Osteoblast (primary cell): Measurements from ENCODE around the gene FBLN1. TPM values are rescaled to one million over a fixed set of nuclear protein-coding genes. Genes with fewer than 3 reads are reported as not detected.
A peak's percentile ranks its signal among the peaks of the same experiment; 100 is the strongest.

Experiments used
- DNase-seq: peaks from one replicate; pipeline ENCODE4 v3.0.0; 2011; ENCODE audit warnings: low spot score, mixed read lengths; ENCODE audit not compliant: insufficient read length; ENCODE audit errors: missing footprints
- H2AFZ ChIP-seq: 2 replicates; pipeline ENCODE4 v1.6.0; 2011; ENCODE audit warnings: mild to moderate bottlenecking, low read length
- H3K27ac ChIP-seq: 2 replicates; pipeline ENCODE4 v1.5.1; 2011; ENCODE audit warnings: mild to moderate bottlenecking, low read depth, low read length, moderate library complexity
- H3K27me3 ChIP-seq: 2 replicates; pipeline ENCODE4 v1.6.0; 2012; ENCODE audit warnings: mild to moderate bottlenecking, control low read depth, inconsistent platforms, low read length, moderate library complexity; ENCODE audit not compliant: insufficient read depth
- H3K36me3 ChIP-seq: 2 replicates; pipeline ENCODE4 v1.5.1; 2011; ENCODE audit warnings: mild to moderate bottlenecking, low read length, control low read depth, moderate library complexity; ENCODE audit not compliant: insufficient read depth
- H3K4me1 ChIP-seq: 2 replicates; pipeline ENCODE4 v1.5.1; 2011; ENCODE audit warnings: mild to moderate bottlenecking, low read length, control low read depth, moderate library complexity; ENCODE audit not compliant: insufficient read depth
- H3K4me2 ChIP-seq: 2 replicates; pipeline ENCODE4 v1.6.0; 2011; ENCODE audit warnings: mild to moderate bottlenecking, low read length; ENCODE audit not compliant: insufficient read depth
- H3K4me3 ChIP-seq: fragments of 200-600 bp; sonication (generic); 3 replicates; pipeline ENCODE4 v1.5.1; 2012; ENCODE audit warnings: mild to moderate bottlenecking, low read length, inconsistent platforms; ENCODE audit not compliant: insufficient read depth
- H3K79me2 ChIP-seq: 2 replicates; pipeline ENCODE4 v1.6.0; 2012; ENCODE audit warnings: mild to moderate bottlenecking, low read length, control low read depth, inconsistent platforms; ENCODE audit not compliant: insufficient read depth
- H3K9me3 ChIP-seq: 2 replicates; pipeline ENCODE4 v1.5.1; 2011; ENCODE audit warnings: low read depth, low read length, control low read depth
- H4K20me1 ChIP-seq: 2 replicates; pipeline ENCODE4 v1.6.0; 2012; ENCODE audit warnings: mild to moderate bottlenecking, low read length, control low read depth; ENCODE audit not compliant: insufficient read depth
- total RNA-seq: library from RNA; depleted of rRNA; stranded (reverse); fragments of >200 nt; gene quantifications from 2 replicates; pipeline ENCODE4 v1.2.3, GENCODE V29; 2012
- TF ChIP-seq, protein P1 (sequence below): IDR thresholded peaks from 2 replicates; pipeline ENCODE4 v1.5.1; 2011; ENCODE audit warnings: mild to moderate bottlenecking, low read depth, low read length, moderate library complexity; ENCODE audit errors: extremely low read depth

The FBLN1 gene
- total RNA-seq, 1 donor, result 88.3 TPM

DNA sequence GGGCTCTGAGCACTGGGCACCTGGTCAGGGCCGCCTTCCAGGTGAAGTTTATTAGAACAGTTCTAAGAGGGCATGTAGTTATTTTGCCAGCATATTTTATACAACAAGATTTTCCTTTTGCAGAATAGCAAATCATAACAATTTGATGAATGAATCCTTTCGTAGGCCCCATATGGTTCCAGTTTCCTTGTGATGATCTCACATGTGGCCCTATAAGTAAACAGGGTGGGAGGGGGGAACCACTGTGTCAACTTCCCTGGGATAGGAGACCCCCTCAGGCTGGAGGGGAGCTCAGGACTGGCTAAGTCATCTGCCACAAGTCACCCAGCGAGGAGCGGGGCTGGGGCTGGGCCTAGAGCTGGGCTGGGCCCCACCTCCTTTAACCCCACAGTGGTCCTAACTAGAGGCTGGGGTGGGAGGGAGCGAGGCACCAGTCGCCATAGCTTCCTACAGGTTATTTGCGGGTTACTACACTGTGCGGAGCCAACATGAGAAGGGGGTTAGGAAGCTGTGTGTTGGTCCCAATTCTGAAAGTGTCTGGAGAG, 4.2 kb downstream of the FBLN1 start:
- Histone ChIP-seq H3K79me2 (peaks cover 31% of the 10 kb centered on the region), H3K4me1 (peaks cover 10% of the 10 kb centered on the region), H2AFZ (no peak overlapping the region), H3K4me3 (no peak overlapping the region), H3K27me3 (no peaks in the 10 kb centered on the region), H3K4me2 (no peak overlapping the region), H3K36me3 (no peaks in the 10 kb centered on the region), H3K9me3 (no peaks in the 10 kb centered on the region), H4K20me1 (no peaks in the 10 kb centered on the region), H3K27ac (no peak overlapping the region)
- DNase-seq, result peak; percentile 46
- TF ChIP-seq, protein P1, sequence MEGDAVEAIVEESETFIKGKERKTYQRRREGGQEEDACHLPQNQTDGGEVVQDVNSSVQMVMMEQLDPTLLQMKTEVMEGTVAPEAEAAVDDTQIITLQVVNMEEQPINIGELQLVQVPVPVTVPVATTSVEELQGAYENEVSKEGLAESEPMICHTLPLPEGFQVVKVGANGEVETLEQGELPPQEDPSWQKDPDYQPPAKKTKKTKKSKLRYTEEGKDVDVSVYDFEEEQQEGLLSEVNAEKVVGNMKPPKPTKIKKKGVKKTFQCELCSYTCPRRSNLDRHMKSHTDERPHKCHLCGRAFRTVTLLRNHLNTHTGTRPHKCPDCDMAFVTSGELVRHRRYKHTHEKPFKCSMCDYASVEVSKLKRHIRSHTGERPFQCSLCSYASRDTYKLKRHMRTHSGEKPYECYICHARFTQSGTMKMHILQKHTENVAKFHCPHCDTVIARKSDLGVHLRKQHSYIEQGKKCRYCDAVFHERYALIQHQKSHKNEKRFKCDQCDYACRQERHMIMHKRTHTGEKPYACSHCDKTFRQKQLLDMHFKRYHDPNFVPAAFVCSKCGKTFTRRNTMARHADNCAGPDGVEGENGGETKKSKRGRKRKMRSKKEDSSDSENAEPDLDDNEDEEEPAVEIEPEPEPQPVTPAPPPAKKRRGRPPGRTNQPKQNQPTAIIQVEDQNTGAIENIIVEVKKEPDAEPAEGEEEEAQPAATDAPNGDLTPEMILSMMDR, result no peak

DNA sequence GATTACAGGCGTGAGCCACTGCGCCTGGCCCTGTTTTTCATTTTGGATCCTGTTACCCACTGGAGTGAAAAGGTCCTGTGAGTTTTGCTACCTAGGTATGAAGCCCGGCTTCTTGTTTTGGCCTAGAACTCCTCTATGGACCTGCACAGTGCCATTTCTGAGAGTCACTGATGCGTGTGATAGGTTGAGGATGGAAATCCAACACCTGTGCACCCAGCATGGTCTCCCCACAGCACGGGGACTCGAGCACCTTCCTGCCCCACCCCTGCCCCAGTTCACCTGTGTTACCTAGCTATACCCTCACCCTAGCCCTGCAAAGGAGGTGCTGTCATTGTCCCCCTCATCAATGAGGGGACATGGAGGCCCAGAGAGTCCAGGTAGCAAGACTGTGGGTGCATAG, 5.1 kb downstream of the FBLN1 start:
- Histone ChIP-seq H3K27me3 (no peaks in the 10 kb centered on the region), H3K4me2 (no peak overlapping the region), H3K4me1 (peaks cover 18% of the 10 kb centered on the region), H3K79me2 (peaks cover 35% of the 10 kb centered on the region), H3K36me3 (no peaks in the 10 kb centered on the region), H3K27ac (no peak overlapping the region), H3K9me3 (no peaks in the 10 kb centered on the region), H3K4me3 (no peak overlapping the region), H2AFZ (no peak overlapping the region), H4K20me1 (no peaks in the 10 kb centered on the region)
- DNase-seq, result no peak
- TF ChIP-seq, protein P1, result no peak

DNA sequence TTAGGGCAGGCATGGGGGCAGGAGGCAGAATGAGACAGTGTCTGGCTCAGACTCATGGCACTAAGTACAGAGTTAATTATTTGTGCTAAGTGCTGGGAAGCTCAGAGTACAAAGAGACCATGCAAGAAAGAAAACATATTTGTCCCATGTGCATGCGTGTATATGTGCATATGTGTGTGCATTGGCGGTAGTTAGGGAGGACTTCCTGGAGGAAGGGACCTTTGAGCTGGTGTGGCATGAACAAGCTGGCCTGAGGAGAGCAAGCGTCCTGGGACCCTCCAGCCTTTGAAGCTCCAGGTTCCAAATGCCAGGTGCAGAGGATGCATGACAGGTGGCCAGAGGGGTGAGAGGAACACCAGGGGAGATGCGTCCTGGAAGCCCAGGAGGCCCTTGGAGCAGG, 6.1 kb downstream of the FBLN1 start:
- H3K36me3 ChIP-seq, result no peaks in the 10 kb centered on the region
- no peaks in the 10 kb centered on the region for H3K9me3 ChIP-seq
- H4K20me1 ChIP-seq, result no peaks in the 10 kb centered on the region
- H2AFZ ChIP-seq, result no peak overlapping the region
- H3K79me2 ChIP-seq, result peaks cover 34% of the 10 kb centered on the region
- DNase-seq, result no peak
- no peak overlapping the region for H3K4me3 ChIP-seq
- H3K4me1 ChIP-seq, result peaks cover 18% of the 10 kb centered on the region
- TF ChIP-seq, protein P1, result no peak
- no peak overlapping the region for H3K4me2 ChIP-seq
- H3K27ac ChIP-seq, result no peak overlapping the region
- H3K27me3 ChIP-seq, result no peaks in the 10 kb centered on the region

DNA sequence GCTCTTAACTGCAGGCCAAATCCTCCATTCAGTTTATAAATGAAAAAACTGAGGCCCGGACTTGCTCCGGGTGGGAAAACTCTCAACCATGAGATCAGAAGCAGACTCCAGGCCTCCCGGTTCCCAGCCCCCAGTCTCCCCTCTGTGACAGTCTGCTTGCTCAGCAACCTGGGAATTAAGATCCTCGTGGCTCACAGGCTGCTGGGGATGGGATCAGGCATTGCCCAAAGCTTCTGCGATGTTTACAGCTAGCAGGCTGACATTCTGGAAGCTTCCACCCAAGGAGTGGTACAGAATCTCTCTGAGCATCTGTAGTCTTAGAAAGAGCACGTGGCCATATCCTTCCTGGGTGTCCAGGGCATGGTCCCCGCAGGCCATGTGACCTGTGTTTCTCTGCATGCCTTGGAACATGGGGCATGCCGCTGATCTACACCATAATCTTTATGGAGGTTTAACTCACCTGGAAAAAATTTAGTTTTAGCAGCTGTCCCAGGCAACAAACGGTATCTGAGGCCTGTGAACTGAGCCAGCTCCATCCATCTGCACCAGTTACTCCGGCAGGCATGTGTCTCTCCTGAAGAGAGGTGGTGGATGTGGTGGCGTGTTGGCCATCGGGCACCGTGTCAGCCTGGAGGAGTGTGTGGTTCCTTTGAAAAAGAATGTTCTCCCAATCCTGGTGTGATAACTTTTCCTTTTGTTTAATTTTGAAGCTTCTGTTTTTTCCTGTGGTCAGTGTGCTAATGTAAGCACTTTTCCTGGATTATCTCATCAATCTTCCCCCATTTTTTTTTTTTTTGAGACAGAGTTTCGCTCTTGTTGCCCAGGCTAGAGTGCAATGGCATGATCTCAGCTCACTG, 7.9 kb downstream of the FBLN1 start:
- DNase-seq, result peak; percentile 39
- Histone ChIP-seq H2AFZ (no peak overlapping the region), H3K27me3 (no peaks in the 10 kb centered on the region), H3K36me3 (no peaks in the 10 kb centered on the region), H4K20me1 (no peaks in the 10 kb centered on the region), H3K27ac (no peak overlapping the region), H3K4me3 (no peak overlapping the region), H3K4me1 (peaks cover 9% of the 10 kb centered on the region), H3K79me2 (peaks cover 45% of the 10 kb centered on the region), H3K9me3 (no peaks in the 10 kb centered on the region), H3K4me2 (no peak overlapping the region)
- TF ChIP-seq, protein P1, result no peak
